ENCODE data around the gene NLGN4X. TPM values are rescaled to one million over a fixed set of nuclear protein-coding genes. Genes with fewer than 3 reads are reported as not detected.

Gene NLGN4X
- total RNA-seq, 4 donors from 2014 or later: 6.2 to 42.5 (median 11.8) TPM

GRCh38 chrX:5959286-5959685 is 269.4 kb downstream of the NLGN4X start:
- Histone ChIP-seq H3K27me3 (no peaks in the 10 kb centered on the region), H3K4me3 (no peak overlapping the region), H3K9me3 (no peaks in the 10 kb centered on the region), H3K36me3 (no peaks in the 10 kb centered on the region), H3K27ac (no peak overlapping the region), H3K4me1 (no peaks in the 10 kb centered on the region)
- no peak for DNase-seq
- TF ChIP-seq POLR2A (IDR thresholded peaks at IDR 0.05): no peak
- TF ChIP-seq, protein P1, sequence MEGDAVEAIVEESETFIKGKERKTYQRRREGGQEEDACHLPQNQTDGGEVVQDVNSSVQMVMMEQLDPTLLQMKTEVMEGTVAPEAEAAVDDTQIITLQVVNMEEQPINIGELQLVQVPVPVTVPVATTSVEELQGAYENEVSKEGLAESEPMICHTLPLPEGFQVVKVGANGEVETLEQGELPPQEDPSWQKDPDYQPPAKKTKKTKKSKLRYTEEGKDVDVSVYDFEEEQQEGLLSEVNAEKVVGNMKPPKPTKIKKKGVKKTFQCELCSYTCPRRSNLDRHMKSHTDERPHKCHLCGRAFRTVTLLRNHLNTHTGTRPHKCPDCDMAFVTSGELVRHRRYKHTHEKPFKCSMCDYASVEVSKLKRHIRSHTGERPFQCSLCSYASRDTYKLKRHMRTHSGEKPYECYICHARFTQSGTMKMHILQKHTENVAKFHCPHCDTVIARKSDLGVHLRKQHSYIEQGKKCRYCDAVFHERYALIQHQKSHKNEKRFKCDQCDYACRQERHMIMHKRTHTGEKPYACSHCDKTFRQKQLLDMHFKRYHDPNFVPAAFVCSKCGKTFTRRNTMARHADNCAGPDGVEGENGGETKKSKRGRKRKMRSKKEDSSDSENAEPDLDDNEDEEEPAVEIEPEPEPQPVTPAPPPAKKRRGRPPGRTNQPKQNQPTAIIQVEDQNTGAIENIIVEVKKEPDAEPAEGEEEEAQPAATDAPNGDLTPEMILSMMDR (IDR thresholded peaks at IDR 0.05): no peak
- intact Hi-C loops (cut with DNase I; ENCODE audit: low total_unique reads): no loop called here

DNA sequence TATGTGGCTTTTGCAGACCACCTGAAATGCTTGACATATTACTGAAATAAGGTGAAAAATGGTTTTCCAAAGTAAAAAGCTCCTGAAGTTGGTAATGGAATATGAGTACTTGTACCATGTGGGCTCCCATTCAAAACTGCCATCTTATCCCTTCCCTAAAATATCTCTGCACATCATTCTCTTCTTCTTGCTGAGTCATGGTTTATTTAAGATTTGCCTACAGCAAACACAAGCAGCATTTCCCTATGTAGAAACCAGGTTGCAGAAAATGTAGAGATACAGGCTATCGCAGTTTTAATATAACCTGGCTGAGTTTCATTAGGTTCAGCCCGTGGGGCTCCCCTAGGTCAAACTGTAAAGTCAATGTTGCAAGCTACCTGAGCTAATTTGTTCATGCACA is 270.1 kb downstream of the NLGN4X start:
- intact Hi-C loops (cut with DNase I; ENCODE audit: low total_unique reads): no loop called here
- Histone ChIP-seq H3K4me1 (no peaks in the 10 kb centered on the region), H3K27ac (no peak overlapping the region), H3K36me3 (no peaks in the 10 kb centered on the region), H3K9me3 (no peaks in the 10 kb centered on the region), H3K4me3 (no peak overlapping the region), H3K27me3 (no peaks in the 10 kb centered on the region)
- DNase-seq: no peak
- TF ChIP-seq POLR2A (IDR thresholded peaks at IDR 0.05): no peak
- TF ChIP-seq, protein P1 (IDR thresholded peaks at IDR 0.05): no peak

DNA sequence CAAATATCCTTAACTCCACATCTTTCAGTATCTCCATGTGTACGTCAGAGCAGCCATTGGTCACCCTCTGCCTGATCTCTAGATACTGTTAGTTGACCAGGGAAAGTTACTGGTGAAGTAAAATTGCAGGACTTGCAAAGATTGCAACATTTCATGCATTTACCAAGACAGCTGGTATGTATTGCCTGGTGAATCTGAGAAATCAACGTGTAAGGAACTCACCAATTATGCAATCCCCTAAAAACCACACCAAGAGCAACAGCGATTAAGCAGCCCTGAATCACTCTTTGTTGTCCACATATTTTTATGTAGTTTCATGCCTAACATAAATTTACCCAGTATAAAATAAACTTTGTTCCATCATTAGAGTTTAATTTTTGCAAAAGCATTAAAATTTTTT is 271.2 kb downstream of the NLGN4X start:
- Histone ChIP-seq H3K4me3 (no peak overlapping the region), H3K27ac (no peak overlapping the region), H3K4me1 (no peaks in the 10 kb centered on the region), H3K9me3 (no peaks in the 10 kb centered on the region), H3K36me3 (no peaks in the 10 kb centered on the region), H3K27me3 (no peaks in the 10 kb centered on the region)
- intact Hi-C loops (cut with DNase I; ENCODE audit: low total_unique reads): no loop called here
- no peak for DNase-seq
- TF ChIP-seq, protein P1 (IDR thresholded peaks at IDR 0.05): no peak
- no peak for TF ChIP-seq POLR2A (IDR thresholded peaks at IDR 0.05)

DNA sequence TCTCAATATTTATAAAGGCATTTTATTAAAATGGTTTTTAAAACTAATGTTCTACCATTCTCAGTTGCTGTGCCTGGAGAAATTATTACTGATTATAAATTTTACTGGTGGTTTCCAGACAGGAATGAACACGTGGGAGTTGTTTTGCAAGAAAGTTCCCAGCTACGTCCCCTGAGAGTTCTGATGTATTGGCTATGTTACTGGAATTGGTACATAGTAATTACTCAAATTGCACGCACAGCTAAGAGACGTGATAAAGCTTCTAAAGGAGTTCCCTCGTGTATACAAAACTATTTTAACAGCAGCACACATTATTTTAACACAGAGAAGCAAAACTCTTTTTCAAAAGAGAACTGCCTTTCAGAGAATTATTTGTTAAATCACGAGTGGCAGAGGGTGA is 292.2 kb downstream of the NLGN4X start:
- intact Hi-C loops (cut with DNase I; ENCODE audit: low total_unique reads): no loop called here
- Histone ChIP-seq H3K9me3 (no peaks in the 10 kb centered on the region), H3K27me3 (no peaks in the 10 kb centered on the region), H3K4me1 (no peaks in the 10 kb centered on the region), H3K27ac (peak overlapping the region in 1 of 2 donors; percentile 11), H3K4me3 (no peak overlapping the region), H3K36me3 (no peaks in the 10 kb centered on the region)
- DNase-seq: peak in 1 of 2 donors; percentile 14
- TF ChIP-seq, protein P1 (IDR thresholded peaks at IDR 0.05): no peak
- no peak for TF ChIP-seq POLR2A (IDR thresholded peaks at IDR 0.05)

- intact Hi-C loops (cut with DNase I; ENCODE audit: low total_unique reads): no loop called here
These were observed 300.4 kb downstream of the NLGN4X start for GRCh38 chrX:5928224-5928623.

More at GRCh38 chrX:5928224-5928623, 300.4 kb downstream of the NLGN4X start:
- H3K27me3 ChIP-seq: no peaks in the 10 kb centered on the region
- H3K4me3 ChIP-seq: no peak overlapping the region
- no peak for DNase-seq
- H3K27ac ChIP-seq: no peak overlapping the region
- H3K36me3 ChIP-seq: no peaks in the 10 kb centered on the region
- H3K9me3 ChIP-seq: no peaks in the 10 kb centered on the region
- no peak for TF ChIP-seq POLR2A (IDR thresholded peaks at IDR 0.05)
- TF ChIP-seq, protein P1 (IDR thresholded peaks at IDR 0.05): no peak
- no peaks in the 10 kb centered on the region for H3K4me1 ChIP-seq

Data from uterus (tissue), 4 donors.